Fibroblast of mammary gland (primary cell): ENCODE data around the gene FRMPD2.

Experiments used
- DNase-seq: peaks from one replicate; pipeline ENCODE4 v3.0.0-alpha.2; 2010; ENCODE audit warnings: low read depth
- H3K4me3 ChIP-seq: 2 replicates; pipeline ENCODE4 v1.5.1; 2011; ENCODE audit warnings: low read depth, mild to moderate bottlenecking, low read length, moderate library complexity; ENCODE audit not compliant: control insufficient read depth
- TF ChIP-seq, protein P1 (sequence below): conservative IDR thresholded peaks from 2 replicates; pipeline ENCODE4 v1.5.1; 2011; ENCODE audit warnings: low read depth, low read length, inconsistent platforms; ENCODE audit not compliant: control insufficient read depth, insufficient read depth

FRMPD2 gene

DNA sequence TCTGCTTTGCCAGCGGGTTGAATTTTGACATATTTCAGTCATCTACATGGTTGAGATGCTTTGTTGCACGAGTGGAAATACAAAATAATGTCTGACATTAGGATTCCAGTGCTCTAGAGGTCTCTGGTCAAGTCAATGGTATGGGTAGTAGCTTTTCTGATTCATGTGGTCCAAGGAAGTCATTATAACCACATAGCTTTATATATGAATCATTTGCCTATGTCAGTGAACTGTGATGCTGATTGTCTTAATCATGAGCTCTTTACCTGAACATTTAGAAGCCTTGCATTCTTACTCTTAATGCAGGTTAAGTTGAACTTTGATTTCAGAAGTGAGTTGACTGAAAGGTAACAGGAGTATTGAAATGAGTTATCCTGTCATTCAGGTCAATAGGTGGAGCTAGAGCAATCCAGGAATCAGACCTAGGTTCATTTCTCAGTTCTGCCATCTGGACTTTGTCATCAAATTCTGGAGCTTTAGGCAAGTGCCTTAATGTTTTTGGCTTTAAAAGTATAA is 35.3 kb upstream of the FRMPD2 start:
- DNase-seq = peak; percentile 55
- TF ChIP-seq, protein P1, sequence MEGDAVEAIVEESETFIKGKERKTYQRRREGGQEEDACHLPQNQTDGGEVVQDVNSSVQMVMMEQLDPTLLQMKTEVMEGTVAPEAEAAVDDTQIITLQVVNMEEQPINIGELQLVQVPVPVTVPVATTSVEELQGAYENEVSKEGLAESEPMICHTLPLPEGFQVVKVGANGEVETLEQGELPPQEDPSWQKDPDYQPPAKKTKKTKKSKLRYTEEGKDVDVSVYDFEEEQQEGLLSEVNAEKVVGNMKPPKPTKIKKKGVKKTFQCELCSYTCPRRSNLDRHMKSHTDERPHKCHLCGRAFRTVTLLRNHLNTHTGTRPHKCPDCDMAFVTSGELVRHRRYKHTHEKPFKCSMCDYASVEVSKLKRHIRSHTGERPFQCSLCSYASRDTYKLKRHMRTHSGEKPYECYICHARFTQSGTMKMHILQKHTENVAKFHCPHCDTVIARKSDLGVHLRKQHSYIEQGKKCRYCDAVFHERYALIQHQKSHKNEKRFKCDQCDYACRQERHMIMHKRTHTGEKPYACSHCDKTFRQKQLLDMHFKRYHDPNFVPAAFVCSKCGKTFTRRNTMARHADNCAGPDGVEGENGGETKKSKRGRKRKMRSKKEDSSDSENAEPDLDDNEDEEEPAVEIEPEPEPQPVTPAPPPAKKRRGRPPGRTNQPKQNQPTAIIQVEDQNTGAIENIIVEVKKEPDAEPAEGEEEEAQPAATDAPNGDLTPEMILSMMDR = no peak
- H3K4me3 ChIP-seq = no peak overlapping the region

DNA sequence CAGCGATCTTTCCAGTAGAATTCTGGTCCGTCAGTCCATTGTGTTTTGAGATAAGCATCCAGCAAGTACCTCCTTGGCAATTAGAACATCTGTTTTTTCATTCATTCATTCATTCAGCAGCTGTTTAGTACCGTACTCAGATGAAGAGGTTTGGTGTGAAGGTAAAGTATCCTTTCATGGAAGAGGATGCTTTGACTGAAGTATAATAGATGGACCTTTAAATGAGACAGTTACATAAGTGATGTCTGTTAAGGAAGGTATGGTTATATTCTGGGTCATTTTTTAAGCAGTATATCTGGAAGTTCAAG is 33.2 kb upstream of the FRMPD2 start:
- no peak for DNase-seq
- peak overlapping the region; percentile 71 for H3K4me3 ChIP-seq
- TF ChIP-seq, protein P1 = no peak

DNA sequence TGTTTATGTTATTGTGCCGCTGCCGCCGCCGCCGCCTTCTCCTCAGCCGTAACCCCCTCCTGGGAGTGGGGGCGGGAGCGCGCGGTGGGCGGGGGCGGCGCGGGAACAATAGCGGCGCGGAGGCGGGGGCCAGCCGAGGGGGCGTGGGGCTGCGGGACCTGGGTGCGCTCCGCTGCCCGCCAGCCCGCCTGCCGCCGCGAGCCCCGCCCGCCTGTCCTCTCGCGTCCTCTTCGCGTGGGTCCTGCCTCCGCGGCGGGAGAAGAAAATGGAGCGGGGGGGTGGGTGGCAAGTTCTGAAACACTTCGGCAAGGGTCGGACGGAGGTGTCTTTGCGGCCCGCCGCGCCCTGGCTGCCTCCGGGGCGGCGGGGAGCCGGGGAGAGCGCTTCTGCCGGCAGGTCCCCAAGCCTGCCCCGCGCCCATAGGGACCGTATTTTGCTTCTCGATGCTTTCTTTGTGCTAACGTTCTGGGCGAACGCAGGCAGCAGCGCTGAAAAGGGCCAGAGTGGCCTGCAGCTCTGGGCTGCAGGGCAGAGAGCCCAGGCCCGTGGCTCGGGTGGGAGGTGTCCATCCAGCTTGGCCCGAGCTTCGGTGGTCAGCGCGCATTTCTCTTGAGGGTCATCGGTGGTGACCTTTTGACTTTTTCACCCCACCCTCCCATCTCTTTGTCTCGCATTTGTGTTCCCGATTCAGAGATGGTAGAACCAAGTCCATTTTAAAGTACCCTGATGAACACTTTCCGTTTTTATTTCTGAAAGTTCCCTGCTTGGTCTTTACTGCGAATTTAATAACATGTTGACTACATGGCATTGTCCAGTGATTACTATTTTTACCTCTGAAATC is 32.6 kb upstream of the FRMPD2 start:
- TF ChIP-seq, protein P1 = no peak
- peak; percentile 14 for DNase-seq
- H3K4me3 ChIP-seq = peak overlapping the region; percentile 71

DNA sequence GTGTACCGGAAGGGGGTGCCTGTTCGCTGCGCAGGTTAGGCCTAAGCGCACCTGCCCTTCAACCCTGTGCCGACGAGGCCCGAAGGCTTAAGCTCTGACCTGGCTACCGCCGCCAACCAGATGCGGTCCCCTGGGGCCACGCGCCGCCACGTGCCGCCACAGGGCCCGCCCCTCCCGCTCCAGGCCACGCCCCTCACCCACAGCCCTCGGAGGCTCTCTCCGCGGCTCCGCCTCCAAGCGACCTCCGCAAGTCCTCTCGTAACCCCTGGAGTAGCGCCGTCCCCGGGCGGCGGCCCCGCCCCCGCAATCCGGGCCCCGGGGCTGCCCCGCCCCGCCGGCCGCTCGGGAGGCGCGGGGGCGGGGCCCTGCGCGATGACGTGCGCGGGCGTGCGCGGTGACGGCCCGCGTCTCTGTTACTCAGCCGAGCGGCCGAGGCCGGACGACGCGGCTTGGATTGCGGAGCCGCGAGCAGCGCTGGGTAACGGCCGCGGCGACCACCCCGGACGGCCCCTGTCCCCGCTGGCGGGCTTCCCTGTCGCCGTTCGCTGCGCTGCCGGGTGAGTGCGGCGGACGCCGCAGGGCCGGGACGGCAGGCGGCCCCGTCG is 31.9 kb upstream of the FRMPD2 start, which contains the start of gene MAPK8:
TSS of gene MAPK8 (plus strand) at position 413 of the 605 bp plus-strand sequence. CDS start 94,984 bp downstream, outside the sequence.
- TF ChIP-seq, protein P1 = no peak
- peak; percentile 79 for DNase-seq

DNA sequence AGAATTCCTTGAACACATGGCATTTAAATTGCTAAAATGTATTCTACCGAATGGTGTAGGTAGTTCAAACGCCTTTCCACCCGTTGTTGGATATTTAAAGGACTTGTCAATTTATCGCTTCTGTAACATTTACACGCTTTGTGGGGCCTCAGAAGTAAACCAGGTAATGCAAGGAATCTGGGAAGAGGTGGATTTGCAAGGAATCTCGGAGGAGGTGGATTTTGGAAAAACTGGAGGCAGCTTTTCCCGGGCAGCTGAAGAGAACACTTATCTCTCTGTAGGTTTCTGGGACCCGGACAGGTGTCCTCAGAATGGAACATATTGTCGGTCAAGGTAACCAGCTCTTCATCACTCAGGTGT is 31.4 kb upstream of the FRMPD2 start:
- no peak for DNase-seq
- TF ChIP-seq, protein P1 = no peak

More for the DNA sequence above, 31.9 kb upstream of the FRMPD2 start, which contains the start of gene MAPK8:
- H3K4me3 ChIP-seq = peak within 1 kb of the TSS; percentile 71

DNA sequence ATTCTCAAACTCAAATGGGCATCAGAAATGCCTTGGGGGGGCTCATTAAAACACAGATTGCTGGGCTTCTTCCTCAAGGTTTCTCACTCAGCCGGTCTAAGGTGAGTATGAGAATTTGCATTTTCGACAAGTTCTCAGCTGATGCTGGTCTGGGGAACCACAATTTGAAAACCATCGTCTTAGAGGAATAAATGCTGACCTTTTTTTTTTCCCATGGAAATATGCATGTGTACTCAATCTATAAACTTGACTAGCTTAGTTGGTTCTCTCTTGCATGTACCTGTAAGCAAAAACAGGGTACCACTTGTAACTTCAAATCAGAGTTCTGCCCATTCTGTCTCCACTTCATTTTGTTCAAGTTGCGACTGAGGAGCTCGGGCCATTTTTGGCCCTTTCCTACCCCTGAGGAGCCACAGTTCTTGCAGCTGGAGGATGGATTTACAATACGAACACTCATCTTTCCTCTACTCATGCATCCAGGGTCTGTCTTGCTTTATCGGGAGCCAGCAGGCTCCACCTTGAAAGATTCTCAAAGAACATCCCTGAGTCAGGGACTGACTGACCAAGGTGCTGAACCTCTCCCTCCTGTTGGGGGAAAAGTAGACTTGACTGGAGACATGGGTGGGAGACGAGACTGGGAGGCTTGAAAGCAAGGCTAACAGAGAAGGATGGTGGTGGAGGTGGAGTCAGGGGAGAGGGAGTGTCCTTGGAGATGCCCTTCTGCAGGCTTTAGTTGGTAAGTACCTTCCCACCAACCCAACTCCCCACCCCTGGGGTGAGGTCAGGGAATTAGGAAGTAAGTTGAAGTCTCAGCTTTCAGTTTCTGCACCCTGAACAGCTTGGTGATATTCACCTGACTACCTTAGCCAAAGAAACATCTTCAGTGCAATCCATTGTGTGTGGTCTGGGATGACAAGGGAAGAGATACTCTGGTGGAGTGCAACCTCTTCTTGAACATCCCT is 28.3 kb upstream of the FRMPD2 start:
- no peak for DNase-seq
- TF ChIP-seq, protein P1 = no peak
- no peak overlapping the region for H3K4me3 ChIP-seq

More for the DNA sequence above, 31.4 kb upstream of the FRMPD2 start:
- peak overlapping the region; percentile 35 for H3K4me3 ChIP-seq
